SJSA1 (cell line): ENCODE data around the gene FAM171A1. TPM values are rescaled to one million over a fixed set of nuclear protein-coding genes. Genes with fewer than 3 reads are reported as not detected.

Experiments used
- DNase-seq, 2 experiments: peaks; one replicate each; pipeline ENCODE4 v3.0.0-alpha.2; 2015 to 2020; ENCODE audit warnings: low spot score in 2 of 2, low read depth in 1 of 2
- H3K27ac ChIP-seq: fragments of 250-450 bp; sonication (Bioruptor Pico); 2 replicates; pipeline ENCODE4 v1.5.1; 2020; ENCODE audit warnings: mild to moderate bottlenecking, moderate library complexity
- H3K27me3 ChIP-seq: fragments of 250-450 bp; sonication (Bioruptor Pico); replicated peaks from 2 replicates; pipeline ENCODE4 v1.5.1; 2020; ENCODE audit warnings: mild to moderate bottlenecking, moderate library complexity
- H3K36me3 ChIP-seq: fragments of 250-450 bp; sonication (Bioruptor Pico); 2 replicates; pipeline ENCODE4 v1.5.1; 2020; ENCODE audit warnings: mild to moderate bottlenecking
- H3K4me1 ChIP-seq: fragments of 250-450 bp; sonication (Bioruptor Pico); replicated peaks from 2 replicates; pipeline ENCODE4 v1.6.1; 2021; ENCODE audit warnings: mild to moderate bottlenecking
- H3K4me3 ChIP-seq: fragments of 250-450 bp; sonication (Bioruptor Pico); 2 replicates; pipeline ENCODE4 v1.5.1; 2020; ENCODE audit warnings: mild to moderate bottlenecking
- H3K9me3 ChIP-seq: fragments of 250-450 bp; sonication (Bioruptor Pico); replicated peaks from 2 replicates; pipeline ENCODE4 v1.5.1; 2020; ENCODE audit warnings: mild to moderate bottlenecking
- total RNA-seq: library from RNA; depleted of rRNA; stranded (reverse); fragments of >200 nt; shearing (Covaris generic); gene quantifications from 2 replicates; pipeline ENCODE4 v1.2.3, GENCODE V29; 2014

The FAM171A1 gene
- total RNA-seq, 1 experiment from 2014 or later, result 60.3 TPM

- H3K27me3 ChIP-seq, result no peaks in the 10 kb centered on the region
- H3K36me3 ChIP-seq, result peaks cover 19% of the 10 kb centered on the region
- H3K4me3 ChIP-seq, result no peak overlapping the region
- no peak overlapping the region for H3K27ac ChIP-seq
- no peaks in the 10 kb centered on the region for H3K9me3 ChIP-seq
- peaks cover 17% of the 10 kb centered on the region for H3K4me1 ChIP-seq
- no peak for DNase-seq
Observed at GRCh38 chr10:15242261-15242840, 128.7 kb downstream of the FAM171A1 start.

- peaks cover 15% of the 10 kb centered on the region for H3K4me1 ChIP-seq
- no peaks in the 10 kb centered on the region for H3K27me3 ChIP-seq
- no peaks in the 10 kb centered on the region for H3K9me3 ChIP-seq
- no peak overlapping the region for H3K27ac ChIP-seq
- no peak for DNase-seq
- H3K36me3 ChIP-seq, result peaks cover 10% of the 10 kb centered on the region
- no peak overlapping the region for H3K4me3 ChIP-seq
Observed at GRCh38 chr10:15241306-15241705, 129.8 kb downstream of the FAM171A1 start.

- no peak for DNase-seq
- no peak overlapping the region for H3K4me3 ChIP-seq
- no peaks in the 10 kb centered on the region for H3K9me3 ChIP-seq
- no peak overlapping the region for H3K27ac ChIP-seq
- no peaks in the 10 kb centered on the region for H3K27me3 ChIP-seq
- H3K36me3 ChIP-seq, result peaks cover 10% of the 10 kb centered on the region
- no peaks in the 10 kb centered on the region; the same call in 1 of the 2 replicates for H3K4me1 ChIP-seq
Observed at GRCh38 chr10:15238555-15239335, 132.3 kb downstream of the FAM171A1 start.

GRCh38 chr10:15237351-15237750 is 133.7 kb downstream of the FAM171A1 start:
- no peak for DNase-seq
- Histone ChIP-seq H3K4me3 (no peak overlapping the region), H3K27me3 (no peaks in the 10 kb centered on the region), H3K4me1 (no peaks in the 10 kb centered on the region; the same call in 1 of the 2 replicates), H3K36me3 (peaks cover 10% of the 10 kb centered on the region), H3K9me3 (no peaks in the 10 kb centered on the region), H3K27ac (peak overlapping the region; percentile 33; the same call in 1 of the 2 replicates)

GRCh38 chr10:15236340-15236739 is 134.7 kb downstream of the FAM171A1 start:
- Histone ChIP-seq H3K27ac (no peak overlapping the region), H3K36me3 (peaks cover 10% of the 10 kb centered on the region), H3K27me3 (no peaks in the 10 kb centered on the region), H3K4me1 (no peaks in the 10 kb centered on the region; the same call in 1 of the 2 replicates), H3K9me3 (no peaks in the 10 kb centered on the region), H3K4me3 (no peak overlapping the region)
- DNase-seq, result no peak

GRCh38 chr10:15232279-15232678 is 138.8 kb downstream of the FAM171A1 start:
- Histone ChIP-seq H3K27ac (no peak overlapping the region), H3K27me3 (no peaks in the 10 kb centered on the region), H3K4me3 (no peak overlapping the region), H3K9me3 (no peaks in the 10 kb centered on the region), H3K4me1 (peaks cover 8% of the 10 kb centered on the region), H3K36me3 (no peaks in the 10 kb centered on the region)
- DNase-seq, result no peak

GRCh38 chr10:15231426-15231825 is 139.7 kb downstream of the FAM171A1 start:
- peaks cover 10% of the 10 kb centered on the region for H3K4me1 ChIP-seq
- no peaks in the 10 kb centered on the region for H3K36me3 ChIP-seq
- H3K27me3 ChIP-seq, result no peaks in the 10 kb centered on the region
- no peak for DNase-seq
- no peak overlapping the region for H3K27ac ChIP-seq
- no peaks in the 10 kb centered on the region for H3K9me3 ChIP-seq
- no peak overlapping the region for H3K4me3 ChIP-seq

GRCh38 chr10:15230257-15230656 is 140.8 kb downstream of the FAM171A1 start:
- no peak overlapping the region for H3K27ac ChIP-seq
- peaks cover 10% of the 10 kb centered on the region for H3K4me1 ChIP-seq
- H3K4me3 ChIP-seq, result no peak overlapping the region
- H3K36me3 ChIP-seq, result peaks cover 2% of the 10 kb centered on the region
- DNase-seq, result no peak
- H3K27me3 ChIP-seq, result no peaks in the 10 kb centered on the region
- no peaks in the 10 kb centered on the region for H3K9me3 ChIP-seq

GRCh38 chr10:15229268-15229667 is 141.8 kb downstream of the FAM171A1 start:
- Histone ChIP-seq H3K27ac (no peak overlapping the region), H3K9me3 (no peaks in the 10 kb centered on the region), H3K36me3 (peaks cover 12% of the 10 kb centered on the region), H3K4me3 (no peak overlapping the region), H3K27me3 (no peaks in the 10 kb centered on the region), H3K4me1 (peaks cover 10% of the 10 kb centered on the region)
- DNase-seq, result no peak

- Histone ChIP-seq H3K4me3 (no peak overlapping the region), H3K9me3 (no peaks in the 10 kb centered on the region)
- DNase-seq, result no peak
Observed at GRCh38 chr10:15228426-15228825, 142.7 kb downstream of the FAM171A1 start.

GRCh38 chr10:15227611-15228372 is 143.3 kb downstream of the FAM171A1 start:
- Histone ChIP-seq H3K9me3 (no peaks in the 10 kb centered on the region), H3K27me3 (no peaks in the 10 kb centered on the region), H3K27ac (no peak overlapping the region), H3K4me1 (peaks cover 20% of the 10 kb centered on the region), H3K36me3 (peaks cover 16% of the 10 kb centered on the region), H3K4me3 (no peak overlapping the region)
- peak in 1 of 2 experiments; percentile 39 for DNase-seq

More at GRCh38 chr10:15228426-15228825, 142.7 kb downstream of the FAM171A1 start:
- peaks cover 15% of the 10 kb centered on the region for H3K4me1 ChIP-seq
- peaks cover 16% of the 10 kb centered on the region for H3K36me3 ChIP-seq
- no peaks in the 10 kb centered on the region for H3K27me3 ChIP-seq
- no peak overlapping the region for H3K27ac ChIP-seq

- Histone ChIP-seq H3K27me3 (no peaks in the 10 kb centered on the region), H3K4me3 (no peak overlapping the region), H3K27ac (no peak overlapping the region), H3K36me3 (peaks cover 20% of the 10 kb centered on the region), H3K4me1 (peaks cover 20% of the 10 kb centered on the region), H3K9me3 (no peaks in the 10 kb centered on the region)
- DNase-seq, result no peak
Observed at GRCh38 chr10:15225511-15225910, 145.6 kb downstream of the FAM171A1 start.

GRCh38 chr10:15224948-15225347 is 146.1 kb downstream of the FAM171A1 start:
- H3K4me3 ChIP-seq, result no peak overlapping the region
- no peaks in the 10 kb centered on the region for H3K27me3 ChIP-seq
- peaks cover 20% of the 10 kb centered on the region for H3K4me1 ChIP-seq
- H3K27ac ChIP-seq, result no peak overlapping the region
- DNase-seq, result no peak
- peaks cover 26% of the 10 kb centered on the region for H3K36me3 ChIP-seq
- no peaks in the 10 kb centered on the region for H3K9me3 ChIP-seq

- Histone ChIP-seq H3K9me3 (no peaks in the 10 kb centered on the region), H3K27me3 (no peaks in the 10 kb centered on the region), H3K36me3 (peaks cover 44% of the 10 kb centered on the region), H3K4me3 (no peak overlapping the region), H3K4me1 (peaks cover 30% of the 10 kb centered on the region), H3K27ac (no peak overlapping the region)
- no peak for DNase-seq
Observed at GRCh38 chr10:15223174-15223573, 147.9 kb downstream of the FAM171A1 start.
